HepG2 (cell line): ENCODE measurements around the gene CNTN5. TPM values are rescaled to one million over a fixed set of nuclear protein-coding genes. Genes with fewer than 3 reads are reported as not detected.

Experiments used
- ATAC-seq: fragments of 200-7000 bp; cut with Tn5 transposase; 3 replicates; pipeline ENCODE4 v1.9.1; 2020; ENCODE audit warnings: mild to moderate bottlenecking, moderate library complexity
- BruUV-seq: library from RNA; stranded (reverse); fragments of 400-500 nt; replicated peaks from 2 replicates; lab custom pipeline; 2021; lab: Mats Ljungman, UMichigan
- CTCF ChIA-PET: fragments of 300-600 bp; formaldehyde crosslinking; extraction: SDS; loops from one replicate; lab custom pipeline; 2021; ENCODE audit warnings: low total read pairs, inconsistent platforms, low intra/inter-chr PET ratio; lab: Yijun Ruan, JAX
- POLR2A ChIA-PET: fragments of 350-600 bp; sonication (Branson Sonifier 250); formaldehyde crosslinking; loops from one replicate; lab custom pipeline; 2020; ENCODE audit warnings: antibody characterized with exemption, inconsistent platforms; lab: Yijun Ruan, JAX
- DNase-seq: peaks from one replicate; pipeline ENCODE4 v3.0.0-alpha.2; 2015; ENCODE audit warnings: low spot score
- FAIRE-seq: peaks from 3 replicates; lab custom pipeline; 2011; peaks lifted over from hg19 to GRCh38; lab: Jason Lieb, UNC
- H2AFZ ChIP-seq: one replicate; pipeline ENCODE4 v1.6.1; 2011; ENCODE audit warnings: low read length, inconsistent platforms
- H3K27ac ChIP-seq: fragments of 300-600 bp; 3 replicates; pipeline ENCODE4 v1.8.0; 2011; ENCODE audit warnings: mixed run types, mild to moderate bottlenecking, mixed read lengths, low read length, inconsistent platforms; ENCODE audit not compliant: insufficient read depth; ENCODE audit errors: extremely low read length
- H3K27me3 ChIP-seq, 2 experiments: fragments of 200-600 bp in 1 of 2; 2 replicates in 1 of 2; 3 replicates in 1 of 2; pipeline versions ENCODE4 v1.6.0 to v1.8.0; 2011; ENCODE audit warnings: low read length in 2 of 2, mild to moderate bottlenecking in 2 of 2, moderate library complexity in 2 of 2, inconsistent platforms in 1 of 2; ENCODE audit not compliant: insufficient read depth in 2 of 2, control insufficient read depth in 1 of 2
- H3K36me3 ChIP-seq, 2 experiments: fragments of 200-600 bp in 1 of 2; replicated peaks in 1 of 2; 2 replicates in 1 of 2; 3 replicates in 1 of 2; pipeline versions ENCODE4 v1.5.1 to v1.8.0; 2011; ENCODE audit warnings: low read length in 2 of 2, inconsistent platforms in 1 of 2; ENCODE audit not compliant: insufficient read depth in 2 of 2, control insufficient read depth in 1 of 2
- H3K4me1 ChIP-seq: 2 replicates; pipeline ENCODE4 v1.5.1; 2012; ENCODE audit warnings: low read length, inconsistent platforms; ENCODE audit not compliant: insufficient read depth
- H3K4me2 ChIP-seq: 2 replicates; pipeline ENCODE4 v1.6.0; 2011; ENCODE audit warnings: low read depth, low read length, inconsistent platforms
- H3K4me3 ChIP-seq, 3 experiments: fragments of 200-600 bp in 1 of 3; sonication (generic), shearing (Covaris generic) in 1 of 3; replicated peaks in 1 of 3; 2 replicates each; pipeline ENCODE4 v1.5.1; 2011 to 2016; ENCODE audit warnings: low read length in 3 of 3, inconsistent platforms in 2 of 3, low read depth in 2 of 3, mild to moderate bottlenecking in 2 of 3, control low read depth in 1 of 3, mixed read lengths in 1 of 3; ENCODE audit not compliant: insufficient read depth in 1 of 3
- H3K79me2 ChIP-seq: one replicate; pipeline ENCODE4 v1.6.1; 2011; ENCODE audit warnings: low read length, inconsistent platforms; ENCODE audit not compliant: insufficient read depth
- H3K9ac ChIP-seq: 2 replicates; pipeline ENCODE4 v1.6.0; 2011; ENCODE audit warnings: mild to moderate bottlenecking, low read depth, low read length, inconsistent platforms; ENCODE audit not compliant: insufficient read depth
- H3K9me3 ChIP-seq: 2 replicates; pipeline ENCODE4 v1.5.1; 2012; ENCODE audit warnings: mild to moderate bottlenecking, low read length
- H4K20me1 ChIP-seq: 2 replicates; pipeline ENCODE4 v1.6.0; 2011; ENCODE audit warnings: inconsistent platforms, mild to moderate bottlenecking, low read length, moderate library complexity; ENCODE audit not compliant: insufficient read depth
- AGO1 ChIP-seq: fragments of 200-400 bp; formaldehyde crosslinking; IDR thresholded peaks from 2 replicates; pipeline ENCODE4 v1.6.1; 2017; ENCODE audit warnings: mild to moderate bottlenecking, low read depth, low read length, moderate library complexity; ENCODE audit not compliant: poor library complexity, severe bottlenecking
- ATF1 ChIP-seq: IDR thresholded peaks from 2 replicates; pipeline ENCODE4 v1.6.1; 2016; ENCODE audit warnings: mild to moderate bottlenecking, control low read depth
- SCMH1 ChIP-seq: sonication (generic); formaldehyde crosslinking; IDR thresholded peaks from 2 replicates; pipeline ENCODE4 v1.9.0; 2021; ENCODE audit warnings: missing genetic modification reagents, mild to moderate bottlenecking, borderline replicate concordance
- ZMAT3 ChIP-seq: sonication (generic); formaldehyde crosslinking; conservative IDR thresholded peaks from 2 replicates; pipeline ENCODE4 v1.7.0; 2021; ENCODE audit warnings: missing genetic modification reagents
- WGBS: methylation state at CpG from one replicate; pipeline ENCODE4 v1.1.6; 2017; ENCODE audit warnings: low lambda C conversion rate; 5-methylcytosine and 5-hydroxymethylcytosine counted together
- in situ Hi-C: cut with HindIII; loops from 2 replicates; pipeline ENCODE4 v1.10.0; 2017; ENCODE audit warnings: low pct_unique_long_range_greater_than_20kb; ENCODE audit not compliant: extremely low pct_ligation_motif_present
- intact Hi-C: fragments of 100-400 bp; cut with micrococcal nuclease; formaldehyde crosslinking; loops from one replicate; pipeline ENCODE4 v1.10.0; 2022; ENCODE audit not compliant: unreplicated experiment
- polyA plus RNA-seq, 8 experiments: library from polyadenylated mRNA; depleted of rRNA in 3 of 8; stranded (reverse) in 7 of 8; unstranded in 1 of 8; fragments of >200 nt; fragmentation: Illumina TruSeq in 4 of 8; extraction: Trizol in 4 of 8; gene quantifications; 2 replicates each; pipeline versions ENCODE4 v1.2.1 to v1.2.3, GENCODE V29; 2011 to 2016; ENCODE audit warnings: low read depth in 4 of 8, missing spikeins in 1 of 8, mixed read lengths in 1 of 8; ENCODE audit not compliant: insufficient read depth in 1 of 8
- total RNA-seq, 5 experiments: library from RNA; depleted of rRNA; stranded (reverse); fragments of >200 nt; fragmentation: Illumina TruSeq; extraction: Trizol; gene quantifications; 2 replicates each; pipeline ENCODE4 v1.2.3, GENCODE V29; 2016; ENCODE audit warnings: low read depth in 1 of 5
- TF ChIP-seq, protein P1 (sequence below): sonication (generic); formaldehyde crosslinking; conservative IDR thresholded peaks from 2 replicates; pipeline ENCODE4 v1.4.0; 2020; ENCODE audit warnings: missing genetic modification reagents

CNTN5 gene
- total and polyA plus RNA-seq, 2 of the 13 experiments (the other 11 are each of a cell fraction or from before 2014, with no cell fraction given), result not detected

DNA sequence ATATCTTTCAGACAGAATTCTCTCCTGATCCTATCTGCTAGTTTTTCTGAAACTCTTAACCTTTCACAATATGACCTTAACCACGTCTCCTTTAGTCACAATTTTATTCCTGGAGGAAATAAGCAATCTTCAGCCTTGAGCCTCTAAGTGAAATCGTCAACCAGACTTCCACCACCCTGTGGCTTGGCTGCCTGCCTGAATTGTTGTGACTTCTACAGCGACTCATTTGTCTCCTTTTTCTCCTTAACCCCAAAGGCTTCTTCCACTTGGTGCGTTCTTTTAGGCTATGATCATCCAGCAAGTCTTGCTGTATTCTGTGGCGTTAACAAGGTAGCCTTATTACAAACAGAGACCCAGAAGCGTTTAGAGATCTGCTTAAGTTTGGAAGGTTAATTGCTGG lies 1131.2 kb downstream of the CNTN5 start:
- BruUV-seq, result no TSS peak

DNA sequence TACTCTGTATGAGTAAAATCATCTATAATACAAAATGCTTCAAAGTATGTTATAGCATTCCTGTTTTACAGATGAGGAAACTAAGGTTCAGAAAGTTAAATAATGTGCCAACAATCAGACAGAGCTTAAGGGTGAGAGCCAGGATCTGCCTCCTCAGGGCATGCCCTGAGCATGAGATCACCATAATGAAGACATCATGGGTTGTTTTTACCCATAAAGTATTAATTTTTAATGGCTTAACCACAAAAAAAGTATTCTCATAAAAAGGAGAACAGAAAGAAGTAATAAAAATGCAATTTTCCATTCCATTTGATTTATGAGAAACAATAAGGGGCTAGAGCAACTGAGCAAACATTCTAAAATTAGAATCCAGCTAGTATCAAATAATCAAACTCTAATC lies 1132.0 kb downstream of the CNTN5 start:
- in situ Hi-C loops, result no loop called here
- H3K9ac ChIP-seq, result no peak overlapping the region
- TF ChIP-seq, protein P1, sequence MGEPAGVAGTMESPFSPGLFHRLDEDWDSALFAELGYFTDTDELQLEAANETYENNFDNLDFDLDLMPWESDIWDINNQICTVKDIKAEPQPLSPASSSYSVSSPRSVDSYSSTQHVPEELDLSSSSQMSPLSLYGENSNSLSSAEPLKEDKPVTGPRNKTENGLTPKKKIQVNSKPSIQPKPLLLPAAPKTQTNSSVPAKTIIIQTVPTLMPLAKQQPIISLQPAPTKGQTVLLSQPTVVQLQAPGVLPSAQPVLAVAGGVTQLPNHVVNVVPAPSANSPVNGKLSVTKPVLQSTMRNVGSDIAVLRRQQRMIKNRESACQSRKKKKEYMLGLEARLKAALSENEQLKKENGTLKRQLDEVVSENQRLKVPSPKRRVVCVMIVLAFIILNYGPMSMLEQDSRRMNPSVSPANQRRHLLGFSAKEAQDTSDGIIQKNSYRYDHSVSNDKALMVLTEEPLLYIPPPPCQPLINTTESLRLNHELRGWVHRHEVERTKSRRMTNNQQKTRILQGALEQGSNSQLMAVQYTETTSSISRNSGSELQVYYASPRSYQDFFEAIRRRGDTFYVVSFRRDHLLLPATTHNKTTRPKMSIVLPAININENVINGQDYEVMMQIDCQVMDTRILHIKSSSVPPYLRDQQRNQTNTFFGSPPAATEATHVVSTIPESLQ (CRISPR knock-in tag), result no peak
- TF ChIP-seq ZMAT3, result no peak
- H3K79me2 ChIP-seq, result no peaks in the 10 kb centered on the region
- no peak overlapping the region for H2AFZ ChIP-seq
- FAIRE-seq, result no peak
- H3K4me1 ChIP-seq, result no peaks in the 10 kb centered on the region
- intact Hi-C loops, result no loop called here
- ChIA-PET CTCF (no interaction called here), POLR2A (no interaction called here)
- no peaks in the 10 kb centered on the region for H4K20me1 ChIP-seq
- H3K9me3 ChIP-seq, result no peaks in the 10 kb centered on the region
- ATAC-seq, result no peak
- no peak for DNase-seq
- H3K27ac ChIP-seq, result no peak overlapping the region
- no peaks in the 10 kb centered on the region for H3K27me3 ChIP-seq
- no peak overlapping the region for H3K4me3 ChIP-seq
- BruUV-seq, result no TSS peak
- H3K4me2 ChIP-seq, result no peak overlapping the region
- no peaks in the 10 kb centered on the region for H3K36me3 ChIP-seq

More for the DNA sequence above, 1131.2 kb downstream of the CNTN5 start:
- Histone ChIP-seq H3K9ac (no peak overlapping the region), H2AFZ (no peak overlapping the region), H3K27ac (no peak overlapping the region), H3K9me3 (no peaks in the 10 kb centered on the region), H4K20me1 (no peaks in the 10 kb centered on the region), H3K36me3 (no peaks in the 10 kb centered on the region), H3K4me1 (no peaks in the 10 kb centered on the region), H3K27me3 (no peaks in the 10 kb centered on the region), H3K4me3 (no peak overlapping the region), H3K4me2 (no peak overlapping the region), H3K79me2 (no peaks in the 10 kb centered on the region)
- DNase-seq (no peak), ATAC-seq (no peak), FAIRE-seq (no peak)
- WGBS, result 2% methylated on average over 6 of the region's 6 CpGs
- ChIA-PET CTCF (no interaction called here), POLR2A (no interaction called here)
- TF ChIP-seq AGO1 (no peak), SCMH1 (CRISPR knock-in tag) (no peak), ATF1 (no peak)
- intact Hi-C loops, result no loop called here
- in situ Hi-C loops, result no loop called here
